Spleen (tissue), 11 donors: Measurements from ENCODE around the gene CORO6. TPM values are rescaled to one million over a fixed set of nuclear protein-coding genes. Genes with fewer than 3 reads are reported as not detected.
A peak's percentile ranks its signal among the peaks of the same experiment; 100 is the strongest.

Experiments used
- DNase-seq: peaks from one replicate; pipeline ENCODE4 v3.0.0-alpha.2; 2020
- H3K27ac ChIP-seq, 8 donors: fragments of 200-600 bp; sonication (generic) in 7 of 8; 1 replicate in 4 of 8; 2 replicates in 4 of 8; pipeline versions ENCODE4 v1.5.0 to v1.8.0; 2016 to 2021; ENCODE audit warnings: inconsistent platforms in 4 of 8, mild to moderate bottlenecking in 4 of 8, moderate library complexity in 1 of 8
- H3K27me3 ChIP-seq, 7 donors: fragments of 200-600 bp; sonication (generic) in 6 of 7; replicated peaks in 1 of 7; 1 replicate in 4 of 7; 2 replicates in 3 of 7; pipeline versions ENCODE4 v1.5.0 to v1.8.0; 2016 to 2021; ENCODE audit warnings: inconsistent platforms in 3 of 7, mild to moderate bottlenecking in 1 of 7
- H3K36me3 ChIP-seq, 6 donors: fragments of 200-600 bp; sonication (generic) in 5 of 6; 1 replicate in 4 of 6; 2 replicates in 2 of 6; pipeline versions ENCODE4 v1.5.0 to v1.8.0; 2016 to 2021; ENCODE audit warnings: inconsistent platforms in 2 of 6
- H3K4me1 ChIP-seq, 6 donors: fragments of 200-600 bp; sonication (generic) in 5 of 6; 1 replicate in 3 of 6; 2 replicates in 3 of 6; pipeline versions ENCODE4 v1.5.0 to v1.8.0; 2016 to 2021; ENCODE audit warnings: inconsistent platforms in 3 of 6
- H3K4me3 ChIP-seq, 8 donors: fragments of 200-600 bp; sonication (generic) in 7 of 8; 1 replicate in 4 of 8; 2 replicates in 4 of 8; pipeline versions ENCODE4 v1.5.0 to v1.8.0; 2016 to 2021; ENCODE audit warnings: inconsistent platforms in 4 of 8, mild to moderate bottlenecking in 4 of 8, moderate library complexity in 2 of 8
- H3K9me3 ChIP-seq, 8 donors: fragments of 200-600 bp; sonication (generic) in 7 of 8; 1 replicate in 4 of 8; 2 replicates in 4 of 8; pipeline versions ENCODE4 v1.5.0 to v1.8.0; 2016 to 2021; ENCODE audit warnings: inconsistent platforms in 4 of 8
- POLR2A ChIP-seq, 3 donors: fragments of 450-650 bp; IDR thresholded peaks; one replicate each; pipeline ENCODE4 v1.5.1; 2017; ENCODE audit warnings: antibody characterized with exemption in 3 of 3, mild to moderate bottlenecking in 1 of 3
- POLR2AphosphoS5 ChIP-seq, 3 donors: sonication (generic); formaldehyde crosslinking; IDR thresholded peaks; one replicate each; pipeline ENCODE4 v1.5.1; 2017; ENCODE audit warnings: antibody characterized with exemption in 3 of 3
- WGBS, 5 donors: extraction: QIAGEN DNeasy Blood & Tissue Kit in 3 of 5; methylation state at CpG; one replicate each; pipeline versions ENCODE4 v1.1.5 to v1.1.7; 2013 to 2018; 5-methylcytosine and 5-hydroxymethylcytosine counted together
- intact Hi-C: fragments of 100-400 bp; cut with DNase I; formaldehyde crosslinking; loops from one replicate; pipeline ENCODE4 v1.15.0; 2023; ENCODE audit warnings: low total_unique reads
- polyA plus RNA-seq, 3 donors: library from polyadenylated mRNA; stranded (reverse); fragments of 200-250 nt; gene quantifications; one replicate each; pipeline ENCODE4 v1.2.1, GENCODE V29; 2013
- total RNA-seq, 7 donors: library from RNA; depleted of rRNA in 3 of 7; stranded (reverse); fragments of >200 nt in 3 of 7; fragmentation: NEBNext Ultra II Directional in 4 of 7; extraction: Animal tissue kit (Norgen Biotek cat#: 25700) in 4 of 7; gene quantifications; one replicate each; pipeline versions ENCODE4 v1.1.0 to v1.2.1, GENCODE V29; 2016 to 2021
- TF ChIP-seq, protein P1 (sequence below), 11 experiments: fragments of 200-600 bp in 7 of 11; fragments of 450-650 bp in 4 of 11; sonication (generic) in 4 of 11; IDR thresholded peaks in 8 of 11; conservative IDR thresholded peaks in 3 of 11; 1 replicate in 7 of 11; 2 replicates in 4 of 11; pipeline versions ENCODE4 v1.4.0 to v1.8.0; 2016 to 2021; ENCODE audit warnings: antibody characterized with exemption in 11 of 11, inconsistent platforms in 4 of 11, mild to moderate bottlenecking in 1 of 11
- donor health status: healthy with polysubstance abuse.
- donor health status: DM: no; HTN: no; CAD: no; lungs with moderate emphysema.
- donor health status: DM: no; HTN: no; CAD: no.
- donor health status: Bipolar disorder and iron deficiency.
- donor health status: healthy.
- donor health status: DM: no; HTN: no; CAD: no.
- donor health status: DM: yes; HTN: yes; CAD: no.

Gene CORO6
- total and polyA plus RNA-seq, 10 donors, result 0.81 to 5.1 (median 3.5) TPM

DNA sequence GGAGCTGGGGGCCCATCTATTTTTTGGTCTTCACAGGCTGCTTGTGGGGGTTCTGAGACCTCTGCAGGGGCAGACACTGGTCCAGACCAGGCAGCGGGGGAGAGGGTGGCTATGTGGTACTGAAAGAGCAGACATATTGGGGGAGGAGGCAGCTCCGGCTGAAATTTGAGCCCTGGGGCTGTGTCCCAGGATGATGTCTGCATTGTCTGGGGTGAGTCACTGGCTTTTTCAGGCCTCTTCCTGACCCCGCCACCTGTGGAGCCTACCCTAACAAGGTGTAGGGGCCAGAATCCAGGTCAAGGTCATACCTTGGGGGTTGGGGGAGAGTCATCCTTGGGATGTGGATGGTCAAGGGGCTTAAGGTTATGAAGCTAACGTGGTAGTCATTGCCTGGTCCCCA lies 2.4 kb downstream of the CORO6 start:
- no peak overlapping the region for H3K4me3 ChIP-seq
- WGBS, 5 donors, result 83 to 98% (median 94%) methylated on average over 2 to 4 of the region's 4 CpGs
- H3K27me3 ChIP-seq, result peaks cover 0 to 49% (median 10%) of the 10 kb centered on the region in 7 donors
- DNase-seq, result no peak
- no peaks in the 10 kb centered on the region for H3K9me3 ChIP-seq
- no peak overlapping the region for H3K27ac ChIP-seq
- intact Hi-C loops, result no loop called here
- peaks cover 34 to 68% (median 54%) of the 10 kb centered on the region in 6 donors for H3K4me1 ChIP-seq
- TF ChIP-seq, protein P1, sequence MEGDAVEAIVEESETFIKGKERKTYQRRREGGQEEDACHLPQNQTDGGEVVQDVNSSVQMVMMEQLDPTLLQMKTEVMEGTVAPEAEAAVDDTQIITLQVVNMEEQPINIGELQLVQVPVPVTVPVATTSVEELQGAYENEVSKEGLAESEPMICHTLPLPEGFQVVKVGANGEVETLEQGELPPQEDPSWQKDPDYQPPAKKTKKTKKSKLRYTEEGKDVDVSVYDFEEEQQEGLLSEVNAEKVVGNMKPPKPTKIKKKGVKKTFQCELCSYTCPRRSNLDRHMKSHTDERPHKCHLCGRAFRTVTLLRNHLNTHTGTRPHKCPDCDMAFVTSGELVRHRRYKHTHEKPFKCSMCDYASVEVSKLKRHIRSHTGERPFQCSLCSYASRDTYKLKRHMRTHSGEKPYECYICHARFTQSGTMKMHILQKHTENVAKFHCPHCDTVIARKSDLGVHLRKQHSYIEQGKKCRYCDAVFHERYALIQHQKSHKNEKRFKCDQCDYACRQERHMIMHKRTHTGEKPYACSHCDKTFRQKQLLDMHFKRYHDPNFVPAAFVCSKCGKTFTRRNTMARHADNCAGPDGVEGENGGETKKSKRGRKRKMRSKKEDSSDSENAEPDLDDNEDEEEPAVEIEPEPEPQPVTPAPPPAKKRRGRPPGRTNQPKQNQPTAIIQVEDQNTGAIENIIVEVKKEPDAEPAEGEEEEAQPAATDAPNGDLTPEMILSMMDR (IDR thresholded peaks at IDR 0.05 in 8 of 11, conservative IDR thresholded peaks at IDR 0.05 in 3 of 11), result no peak
- TF ChIP-seq POLR2A (IDR thresholded peaks at IDR 0.05) (no peak), POLR2AphosphoS5 (IDR thresholded peaks at IDR 0.05) (no peak)
- peaks cover 0 to 3% (median 0%) of the 10 kb centered on the region in 6 donors for H3K36me3 ChIP-seq

DNA sequence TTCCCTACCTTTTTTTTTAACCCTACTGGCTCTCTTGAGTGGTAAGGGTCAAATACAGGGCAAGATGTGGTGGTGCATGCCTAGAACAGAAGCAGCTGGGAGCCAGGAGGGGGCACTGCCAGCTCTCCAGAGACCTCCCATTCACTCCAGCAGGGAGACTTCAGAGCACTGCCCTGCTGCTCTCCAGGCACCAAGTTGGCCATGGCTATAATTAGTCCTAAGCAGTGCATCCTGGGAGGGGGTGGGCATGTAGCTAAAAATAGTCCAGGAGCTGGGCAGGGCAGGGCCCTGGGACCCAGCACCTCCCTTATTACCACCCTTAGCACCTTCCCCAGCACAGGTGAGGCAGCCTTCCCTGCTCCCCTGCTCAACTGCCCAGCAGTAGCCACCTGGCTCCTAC lies 3.5 kb downstream of the CORO6 start:
- Histone ChIP-seq H3K9me3 (no peaks in the 10 kb centered on the region), H3K4me3 (no peak overlapping the region), H3K36me3 (no peaks in the 10 kb centered on the region), H3K27ac (no peak overlapping the region), H3K27me3 (peaks cover 0 to 57% (median 10%) of the 10 kb centered on the region in 7 donors), H3K4me1 (peaks cover 39 to 78% (median 64%) of the 10 kb centered on the region in 6 donors)
- TF ChIP-seq POLR2A (IDR thresholded peaks at IDR 0.05) (no peak), POLR2AphosphoS5 (IDR thresholded peaks at IDR 0.05) (no peak)
- TF ChIP-seq, protein P1 (IDR thresholded peaks at IDR 0.05 in 8 of 11, conservative IDR thresholded peaks at IDR 0.05 in 3 of 11), result no peak
- DNase-seq, result no peak
- intact Hi-C loops, result no loop called here

DNA sequence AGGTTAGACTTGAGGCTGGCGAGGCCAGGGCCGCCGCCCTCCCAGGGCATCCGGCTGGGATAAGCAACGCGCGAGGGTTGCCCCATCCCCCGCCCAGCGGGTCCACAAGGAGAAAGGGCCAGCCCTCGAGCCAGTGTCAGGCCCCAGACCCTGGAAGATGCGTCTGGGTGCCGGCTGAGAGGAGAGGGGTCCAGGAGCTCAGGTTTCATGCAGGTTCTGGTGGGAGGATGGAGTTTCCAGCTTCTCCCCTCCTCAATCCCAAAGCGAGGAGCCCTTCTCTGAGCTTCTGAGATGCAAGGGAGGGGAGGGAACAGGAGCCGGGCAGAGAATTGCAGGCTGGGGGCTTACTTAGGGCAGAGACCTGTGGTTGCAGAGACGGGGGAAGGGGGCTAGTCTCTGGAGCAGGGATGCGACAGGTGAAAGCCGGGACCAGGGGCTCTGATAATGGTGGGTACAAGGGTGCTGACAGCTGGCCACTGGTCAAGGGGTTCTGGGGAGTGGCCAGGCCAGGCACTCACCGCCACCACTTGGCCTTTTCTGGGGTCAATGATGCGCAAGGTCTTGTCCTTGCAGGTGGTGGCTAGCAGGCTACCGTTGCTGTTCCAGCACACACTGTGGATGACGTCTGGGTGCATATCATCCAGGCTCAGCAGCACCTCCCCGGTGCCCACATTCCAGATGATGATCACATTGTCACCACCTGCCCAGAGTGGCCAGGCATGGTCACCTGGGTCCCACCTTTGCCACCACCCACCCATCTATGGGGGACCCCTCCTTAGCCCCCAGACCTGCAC lies 4.2 kb downstream of the CORO6 start:
- 38 to 43% (median 41%) methylated on average over 21 to 22 of the region's 22 CpGs for WGBS, 5 donors
- no peak for DNase-seq
- Histone ChIP-seq H3K4me3 (peak overlapping the region; percentile 20 to 71 (median 42)), H3K9me3 (no peaks in the 10 kb centered on the region), H3K36me3 (no peaks in the 10 kb centered on the region), H3K27ac (peak overlapping the region in 3 of 8 donors; percentile 73 to 79 (median 79)), H3K27me3 (peaks cover 0 to 64% (median 10%) of the 10 kb centered on the region in 7 donors), H3K4me1 (peaks cover 47 to 83% (median 71%) of the 10 kb centered on the region in 6 donors)
- intact Hi-C loops, result no loop called here
- TF ChIP-seq POLR2AphosphoS5 (IDR thresholded peaks at IDR 0.05) (no peak), POLR2A (IDR thresholded peaks at IDR 0.05) (no peak)
- TF ChIP-seq, protein P1 (IDR thresholded peaks at IDR 0.05 in 8 of 11, conservative IDR thresholded peaks at IDR 0.05 in 3 of 11), result peak in 3 of 11 experiments; percentile 30 to 58 (median 53)
